OCI-M2 (cell line): Measurements from ENCODE around the gene P2RY12.

ENCODE experiments used
- DNase-seq: peaks from one replicate; lab custom pipeline; 2025; ENCODE audit not compliant: unreplicated experiment; lab: John Stamatoyannopoulos, UW

The P2RY12 gene

GRCh38 chr3:151347432-151347831, 37.1 kb downstream of the P2RY12 start:
- no peak for DNase-seq

- DNase-seq: no peak
Observed at GRCh38 chr3:151346292-151346691, 38.3 kb downstream of the P2RY12 start.

GRCh38 chr3:151345859-151346258, 38.7 kb downstream of the P2RY12 start:
- no peak for DNase-seq

GRCh38 chr3:151331696-151332095, 52.9 kb downstream of the P2RY12 start:
- no peak for DNase-seq

- DNase-seq: no peak
Observed at GRCh38 chr3:151330899-151331298, 53.7 kb downstream of the P2RY12 start.

- DNase-seq: no peak
Observed at GRCh38 chr3:151330379-151330778, 54.2 kb downstream of the P2RY12 start.

- no peak for DNase-seq
Observed at GRCh38 chr3:151329363-151329762, 55.2 kb downstream of the P2RY12 start, which contains the start of gene P2RY13. P2RY13 (minus strand) TSS chr3:151329549; CDS start chr3:151329528, 21 bp downstream.

- no peak for DNase-seq
Observed at GRCh38 chr3:151328298-151328995, 56.1 kb downstream of the P2RY12 start.

- DNase-seq: no peak
Observed at GRCh38 chr3:151327571-151328198, 56.9 kb downstream of the P2RY12 start.

- DNase-seq: no peak
Observed at GRCh38 chr3:151322511-151322910, 62.0 kb downstream of the P2RY12 start.

GRCh38 chr3:151321526-151321925, 63.0 kb downstream of the P2RY12 start:
- DNase-seq: no peak

- DNase-seq: no peak
Observed at GRCh38 chr3:151320131-151320530, 64.4 kb downstream of the P2RY12 start.

GRCh38 chr3:151319628-151320027, 64.9 kb downstream of the P2RY12 start:
- DNase-seq: no peak

- no peak for DNase-seq
Observed at GRCh38 chr3:151318991-151319390, 65.6 kb downstream of the P2RY12 start.

- no peak for DNase-seq
Observed at GRCh38 chr3:151318313-151318712, 66.2 kb downstream of the P2RY12 start.

- no peak for DNase-seq
Observed at GRCh38 chr3:151316267-151316991, 68.1 kb downstream of the P2RY12 start, which contains the start of gene GPR87. GPR87 (minus strand) TSS chr3:151316820; CDS start chr3:151300100, 16,720 bp downstream.

- DNase-seq: no peak
Observed at GRCh38 chr3:151315846-151316245, 68.7 kb downstream of the P2RY12 start.

- no peak for DNase-seq
Observed at GRCh38 chr3:151315136-151315535, 69.4 kb downstream of the P2RY12 start.

GRCh38 chr3:151314593-151314992, 70.0 kb downstream of the P2RY12 start:
- no peak for DNase-seq

GRCh38 chr3:151314137-151314536, 70.4 kb downstream of the P2RY12 start:
- no peak for DNase-seq

GRCh38 chr3:151312972-151313371, 71.6 kb downstream of the P2RY12 start:
- no peak for DNase-seq

GRCh38 chr3:151309566-151309965, 75.0 kb downstream of the P2RY12 start:
- no peak for DNase-seq
